MM.1S (cell line): ENCODE data around the gene RET.

Source experiments
- DNase-seq: peaks from one replicate; pipeline ENCODE4 v3.0.0-alpha.2; 2015
- H2AFZ ChIP-seq: fragments of 300-600 bp; sonication (generic); 2 replicates; pipeline ENCODE4 v1.6.0; 2016; ENCODE audit warnings: antibody characterized with exemption, low read length
- H3F3A ChIP-seq: fragments of 300-600 bp; sonication (generic); 2 replicates; pipeline ENCODE4 v1.6.1; 2016; ENCODE audit warnings: mild to moderate bottlenecking, antibody characterized with exemption, low read length, moderate library complexity, mixed read lengths; ENCODE audit not compliant: insufficient read depth
- H3K27ac ChIP-seq: fragments of 300-600 bp; sonication (generic); 2 replicates; pipeline ENCODE4 v1.5.1; 2016; ENCODE audit warnings: mild to moderate bottlenecking, low read length
- H3K27me3 ChIP-seq: fragments of 300-600 bp; sonication (generic); replicated peaks from 2 replicates; pipeline ENCODE4 v1.6.0; 2016; ENCODE audit warnings: low read length; ENCODE audit not compliant: insufficient read depth
- H3K36me3 ChIP-seq: fragments of 300-600 bp; sonication (generic); replicated peaks from 2 replicates; pipeline ENCODE4 v1.6.1; 2016; ENCODE audit warnings: mild to moderate bottlenecking, low read length, mixed read lengths; ENCODE audit not compliant: insufficient read depth
- H3K4me1 ChIP-seq: fragments of 300-600 bp; sonication (generic); 2 replicates; pipeline ENCODE4 v1.6.1; 2016; ENCODE audit warnings: low read length, mixed read lengths
- H3K4me2 ChIP-seq: fragments of 300-600 bp; sonication (generic); 2 replicates; pipeline ENCODE4 v1.6.0; 2016; ENCODE audit warnings: low read depth, low read length
- H3K4me3 ChIP-seq: fragments of 300-600 bp; sonication (generic); 2 replicates; pipeline ENCODE4 v1.5.1; 2016; ENCODE audit warnings: low read length, mixed read lengths
- H3K79me2 ChIP-seq: fragments of 300-600 bp; sonication (generic); 2 replicates; pipeline ENCODE4 v1.6.1; 2016; ENCODE audit warnings: mixed run types, low read length, mixed read lengths
- H3K9ac ChIP-seq: fragments of 300-600 bp; sonication (generic); 2 replicates; pipeline ENCODE4 v1.6.1; 2016; ENCODE audit warnings: low read length, mixed read lengths
- H3K9me2 ChIP-seq: fragments of 300-600 bp; sonication (generic); replicated peaks from 2 replicates; pipeline ENCODE4 v1.6.1; 2016; ENCODE audit warnings: mild to moderate bottlenecking, low read length, mixed read lengths; ENCODE audit not compliant: insufficient read depth
- H3K9me3 ChIP-seq: fragments of 300-600 bp; sonication (generic); replicated peaks from 2 replicates; pipeline ENCODE4 v1.6.1; 2016; ENCODE audit warnings: mild to moderate bottlenecking, low read length, mixed read lengths; ENCODE audit not compliant: insufficient read depth
- H4K20me1 ChIP-seq: fragments of 300-600 bp; sonication (generic); 2 replicates; pipeline ENCODE4 v1.6.1; 2016; ENCODE audit warnings: mild to moderate bottlenecking, low read length, moderate library complexity, mixed read lengths; ENCODE audit not compliant: insufficient read depth
- EZH2 ChIP-seq: fragments of 300-600 bp; sonication (generic); optimal IDR thresholded peaks from 2 replicates; pipeline ENCODE3; 2017; ENCODE audit warnings: low read depth, mild to moderate bottlenecking, antibody characterized with exemption, low read length, mixed read lengths
- EZH2phosphoT487 ChIP-seq: fragments of 300-600 bp; sonication (generic); IDR thresholded peaks from 2 replicates; pipeline ENCODE4 v1.6.1; 2018; ENCODE audit warnings: antibody characterized with exemption, low read length
- TF ChIP-seq, protein P1 (sequence below): fragments of 300-600 bp; sonication (generic); IDR thresholded peaks from 2 replicates; pipeline ENCODE4 v1.5.1; 2016; ENCODE audit warnings: antibody characterized with exemption, low read length, mixed read lengths

RET gene

DNA sequence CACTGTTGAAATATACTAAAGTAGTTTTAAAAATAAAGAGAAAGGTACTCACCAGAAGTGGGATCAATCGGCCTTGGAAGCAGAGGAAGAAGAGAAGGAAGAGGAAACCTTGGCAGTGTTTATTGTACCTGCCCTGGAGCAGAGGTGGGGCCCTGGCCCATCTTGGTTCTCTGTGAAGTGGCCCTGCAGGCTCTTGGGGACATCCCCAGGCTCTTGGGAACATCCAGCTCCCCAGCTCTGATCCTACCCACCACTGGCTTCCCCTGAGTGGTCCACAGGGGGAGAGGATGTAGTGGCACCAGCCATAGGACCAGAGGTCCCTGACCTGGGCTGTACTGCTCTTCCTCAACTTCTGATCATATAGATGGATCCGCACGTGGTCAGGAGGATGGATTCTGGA is 22.3 kb upstream of the RET start:
- H3K27me3 ChIP-seq: no peaks in the 10 kb centered on the region
- H3K9me2 ChIP-seq: no peaks in the 10 kb centered on the region
- no peaks in the 10 kb centered on the region for H3K9me3 ChIP-seq
- no peak overlapping the region for H3K9ac ChIP-seq
- H3K4me1 ChIP-seq: no peaks in the 10 kb centered on the region
- H4K20me1 ChIP-seq: no peaks in the 10 kb centered on the region
- no peak overlapping the region for H3K4me3 ChIP-seq
- no peaks in the 10 kb centered on the region for H3K79me2 ChIP-seq
- no peaks in the 10 kb centered on the region for H3K36me3 ChIP-seq
- TF ChIP-seq, protein P1, sequence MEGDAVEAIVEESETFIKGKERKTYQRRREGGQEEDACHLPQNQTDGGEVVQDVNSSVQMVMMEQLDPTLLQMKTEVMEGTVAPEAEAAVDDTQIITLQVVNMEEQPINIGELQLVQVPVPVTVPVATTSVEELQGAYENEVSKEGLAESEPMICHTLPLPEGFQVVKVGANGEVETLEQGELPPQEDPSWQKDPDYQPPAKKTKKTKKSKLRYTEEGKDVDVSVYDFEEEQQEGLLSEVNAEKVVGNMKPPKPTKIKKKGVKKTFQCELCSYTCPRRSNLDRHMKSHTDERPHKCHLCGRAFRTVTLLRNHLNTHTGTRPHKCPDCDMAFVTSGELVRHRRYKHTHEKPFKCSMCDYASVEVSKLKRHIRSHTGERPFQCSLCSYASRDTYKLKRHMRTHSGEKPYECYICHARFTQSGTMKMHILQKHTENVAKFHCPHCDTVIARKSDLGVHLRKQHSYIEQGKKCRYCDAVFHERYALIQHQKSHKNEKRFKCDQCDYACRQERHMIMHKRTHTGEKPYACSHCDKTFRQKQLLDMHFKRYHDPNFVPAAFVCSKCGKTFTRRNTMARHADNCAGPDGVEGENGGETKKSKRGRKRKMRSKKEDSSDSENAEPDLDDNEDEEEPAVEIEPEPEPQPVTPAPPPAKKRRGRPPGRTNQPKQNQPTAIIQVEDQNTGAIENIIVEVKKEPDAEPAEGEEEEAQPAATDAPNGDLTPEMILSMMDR: no peak
- no peak for TF ChIP-seq EZH2phosphoT487
- no peak for TF ChIP-seq EZH2
- H3F3A ChIP-seq: no peaks in the 10 kb centered on the region
- DNase-seq: no peak
- no peak overlapping the region for H3K27ac ChIP-seq
- no peak overlapping the region for H2AFZ ChIP-seq
- no peak overlapping the region for H3K4me2 ChIP-seq

DNA sequence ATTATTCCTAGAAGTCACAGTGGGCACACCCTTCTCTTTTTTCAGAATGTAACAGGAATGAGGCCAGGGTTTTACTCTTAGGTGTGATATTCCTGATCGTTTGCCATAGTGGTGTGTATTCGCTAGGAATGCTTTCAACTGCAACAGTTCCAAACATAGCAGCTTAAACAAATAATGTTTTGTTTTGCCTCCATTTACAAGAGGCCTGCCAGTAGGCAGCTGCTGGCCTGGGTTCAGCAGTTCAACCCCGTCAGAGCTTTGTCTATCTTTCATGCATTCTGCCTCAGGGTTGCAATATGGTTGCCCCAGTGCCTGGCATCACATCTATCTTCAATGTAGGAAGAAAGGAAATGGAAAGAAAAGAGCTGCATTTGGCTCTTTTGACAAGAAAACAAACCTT is 21.7 kb upstream of the RET start:
- Histone ChIP-seq H3K9me2 (no peaks in the 10 kb centered on the region), H3K27ac (no peak overlapping the region), H3K27me3 (no peaks in the 10 kb centered on the region), H3K79me2 (no peaks in the 10 kb centered on the region), H3K4me3 (no peak overlapping the region), H3K36me3 (no peaks in the 10 kb centered on the region), H4K20me1 (no peaks in the 10 kb centered on the region), H3F3A (no peaks in the 10 kb centered on the region), H3K4me1 (no peaks in the 10 kb centered on the region), H3K9ac (no peak overlapping the region), H3K9me3 (no peaks in the 10 kb centered on the region), H2AFZ (no peak overlapping the region), H3K4me2 (no peak overlapping the region)
- TF ChIP-seq, protein P1: no peak
- TF ChIP-seq EZH2: no peak
- TF ChIP-seq EZH2phosphoT487: no peak
- DNase-seq: no peak

DNA sequence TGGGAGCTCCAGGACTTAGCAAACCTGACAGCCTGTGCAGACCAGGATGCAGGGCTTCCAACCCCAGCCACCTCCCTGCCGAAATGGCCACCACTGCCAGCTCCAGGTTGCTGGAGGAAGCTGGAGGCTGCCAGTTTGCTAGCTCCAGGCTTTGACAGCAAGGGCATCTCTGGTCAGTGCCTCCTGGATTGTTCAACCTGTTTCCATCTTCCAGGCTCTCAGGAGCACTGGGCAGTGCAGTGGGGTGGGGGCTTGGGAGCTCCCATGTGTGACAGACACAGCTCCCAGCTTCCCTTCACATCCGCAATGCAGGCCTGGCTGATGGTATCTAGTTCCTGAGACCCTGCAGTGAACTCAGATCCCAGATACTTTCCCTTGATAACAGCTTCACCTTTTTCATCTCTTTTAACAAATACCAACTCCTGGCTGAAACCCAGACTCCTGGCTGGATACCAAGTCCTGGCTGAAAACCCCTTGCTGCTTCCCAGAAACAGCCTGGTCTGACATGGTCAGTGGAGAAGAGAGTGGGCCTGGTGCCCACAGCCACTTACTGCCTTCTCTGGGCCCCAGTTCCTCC is 20.8 kb upstream of the RET start:
- Histone ChIP-seq H3K4me3 (no peak overlapping the region), H3K4me1 (no peaks in the 10 kb centered on the region), H3K36me3 (no peaks in the 10 kb centered on the region), H3K27me3 (no peaks in the 10 kb centered on the region), H3K4me2 (no peak overlapping the region), H3K9me2 (no peaks in the 10 kb centered on the region), H3K9ac (no peak overlapping the region), H3K79me2 (no peaks in the 10 kb centered on the region), H4K20me1 (no peaks in the 10 kb centered on the region), H3K27ac (no peak overlapping the region), H3K9me3 (no peaks in the 10 kb centered on the region), H3F3A (no peaks in the 10 kb centered on the region), H2AFZ (no peak overlapping the region)
- no peak for DNase-seq
- TF ChIP-seq EZH2phosphoT487 (no peak), EZH2 (no peak)
- TF ChIP-seq, protein P1: no peak
